Measurements from ENCODE around the gene ARX.
A peak's percentile ranks its signal among the peaks of the same experiment; 100 is the strongest.

ARX gene

DNA sequence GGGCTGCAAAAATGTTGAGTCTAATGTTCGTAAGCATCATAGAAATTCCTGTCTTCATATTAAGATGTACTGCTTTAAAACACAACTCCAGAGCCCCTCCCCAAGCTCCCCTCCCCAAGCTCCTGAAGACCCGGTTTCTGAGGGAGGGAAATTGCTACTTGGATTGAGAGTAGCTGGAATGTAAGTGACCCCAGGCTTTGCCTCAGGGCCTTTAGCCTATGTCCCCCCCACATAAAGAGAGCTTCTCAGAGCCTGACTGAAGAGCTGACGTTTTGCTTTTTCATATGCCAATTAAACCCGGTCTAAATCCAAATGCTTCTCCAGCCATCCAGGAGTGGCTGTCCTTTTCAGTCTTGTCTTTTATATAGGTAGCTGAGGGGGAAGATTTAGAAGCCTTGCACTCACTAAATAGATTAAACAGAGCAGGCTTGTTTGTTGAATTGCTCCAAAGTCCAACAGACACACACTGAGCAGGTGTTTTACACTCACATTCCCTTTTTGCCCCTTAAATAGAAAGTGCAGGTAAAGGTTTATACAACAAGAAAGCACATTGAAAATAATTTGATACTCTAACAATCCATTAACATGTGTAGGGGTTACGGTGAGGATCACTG lies 19.6 kb downstream of the ARX start:
- no peak for DNase-seq

GRCh38 chrX:24993879-24994278 lies 21.9 kb downstream of the ARX start:
- DNase-seq, result no peak

- no peak for DNase-seq
These were observed 25.2 kb downstream of the ARX start for GRCh38 chrX:24990535-24990934.

DNA sequence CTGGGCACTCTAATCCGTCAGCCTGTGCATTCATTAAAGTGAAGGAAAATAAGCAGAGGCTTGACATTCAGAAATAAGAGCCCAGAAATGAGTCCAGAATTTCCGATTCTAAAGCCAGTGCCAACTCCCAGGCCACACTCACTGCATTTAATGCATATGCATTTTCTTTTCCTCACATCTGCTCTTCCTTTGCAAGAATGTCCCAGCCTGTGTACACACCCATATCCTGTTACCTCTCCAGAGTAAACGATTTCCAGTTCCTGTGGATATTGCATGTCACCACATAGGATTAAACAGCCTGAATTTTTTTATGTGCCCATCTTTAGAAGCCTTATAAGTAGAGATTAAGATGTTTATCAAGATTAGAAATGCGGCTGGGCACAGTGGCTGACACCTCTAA lies 27.5 kb downstream of the ARX start:
- no peak for DNase-seq

DNA sequence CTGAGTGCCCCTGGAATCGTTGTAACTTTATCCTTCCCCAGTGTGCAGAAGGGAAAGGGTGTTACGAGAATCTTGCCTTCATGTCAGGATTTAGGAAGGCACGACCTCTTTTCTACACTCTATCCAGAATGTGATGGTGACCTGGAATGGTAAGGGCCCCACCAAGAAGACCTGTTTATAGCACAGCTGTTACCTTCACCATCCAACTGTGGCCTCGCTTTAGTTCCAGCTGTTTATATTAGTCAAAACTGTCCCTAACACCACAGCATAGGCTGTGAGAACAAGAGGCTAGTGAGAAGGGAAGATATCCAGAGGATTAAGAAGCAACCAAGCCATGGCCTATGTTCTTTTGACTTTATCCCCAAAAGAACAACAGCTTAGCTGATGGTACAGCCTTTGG lies 28.0 kb downstream of the ARX start:
- DNase-seq, result no peak

GRCh38 chrX:24985120-24985519 lies 30.6 kb downstream of the ARX start:
- no peak for DNase-seq

- DNase-seq, result no peak
These were observed 31.8 kb downstream of the ARX start for GRCh38 chrX:24983931-24984330.

- no peak for DNase-seq
These were observed 33.3 kb downstream of the ARX start for GRCh38 chrX:24982306-24982965.

- DNase-seq, result no peak
These were observed 34.7 kb downstream of the ARX start for GRCh38 chrX:24981030-24981429.

- DNase-seq, result no peak
These were observed 36.7 kb downstream of the ARX start for GRCh38 chrX:24979081-24979480.

GRCh38 chrX:24969812-24970211 lies 46.0 kb downstream of the ARX start:
- DNase-seq, result no peak

- no peak for DNase-seq
These were observed 50.4 kb downstream of the ARX start for GRCh38 chrX:24965372-24965771.

GRCh38 chrX:24963823-24964222 lies 51.9 kb downstream of the ARX start:
- DNase-seq, result peak in 1 of 2 experiments; percentile 0

- DNase-seq, result no peak
These were observed 54.0 kb downstream of the ARX start for GRCh38 chrX:24961809-24962208.

DNA sequence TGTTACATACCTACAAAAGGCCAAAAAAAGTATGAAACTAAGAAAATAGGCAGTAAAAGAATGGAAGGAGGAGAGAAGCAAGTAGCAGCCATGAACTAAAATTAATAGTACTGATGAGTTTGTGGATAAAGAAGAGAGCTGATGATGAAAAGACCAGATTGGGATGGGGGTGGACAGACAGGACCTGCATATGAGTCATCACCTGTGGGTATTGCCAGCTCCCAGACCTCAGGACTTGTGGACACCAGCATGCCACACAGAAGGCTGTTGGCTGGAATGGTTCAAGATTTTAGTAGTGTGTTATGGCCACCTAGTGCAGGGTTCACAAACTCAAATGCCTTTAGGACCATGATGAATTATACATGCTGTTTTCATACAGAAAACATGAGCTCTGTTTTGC lies 58.9 kb downstream of the ARX start:
- no peak for DNase-seq

GRCh38 chrX:24955372-24955930 lies 60.3 kb downstream of the ARX start:
- no peak for DNase-seq

DNA sequence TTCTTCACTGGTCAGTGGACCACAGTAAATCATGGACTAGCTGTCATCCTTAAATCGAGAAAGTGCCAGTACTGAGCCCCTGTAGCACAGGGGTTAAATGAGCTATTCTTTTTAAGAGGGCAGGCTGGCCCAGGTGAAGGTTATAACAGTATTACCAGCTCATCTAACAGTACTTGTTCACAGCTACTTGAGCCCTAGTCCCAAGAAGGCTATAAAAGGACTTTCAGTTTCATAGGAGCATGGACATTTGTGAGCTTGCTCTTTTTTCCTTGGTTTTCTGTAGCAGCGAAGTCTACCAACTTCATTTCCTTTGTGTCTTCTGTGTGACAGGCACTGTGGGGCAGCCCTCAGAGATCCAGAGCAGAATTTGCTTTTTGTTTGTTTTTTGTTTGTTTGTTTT lies 61.0 kb downstream of the ARX start:
- DNase-seq, result no peak

Data from Kasumi-1 (cell line).